WERI-Rb-1 (cell line): Measurements from ENCODE around the gene ZFR2.

Experiments used
- DNase-seq: peaks from one replicate; pipeline ENCODE4 v3.0.0-alpha.2; 2020
- H3K27ac ChIP-seq: fragments of 250-450 bp; sonication (Bioruptor Pico); 2 replicates; pipeline ENCODE4 v1.5.1; 2020; ENCODE audit warnings: mild to moderate bottlenecking, moderate library complexity
- H3K27me3 ChIP-seq: fragments of 250-450 bp; sonication (Bioruptor Pico); 2 replicates; pipeline ENCODE4 v1.5.1; 2021; ENCODE audit warnings: mild to moderate bottlenecking, low read depth, moderate library complexity; ENCODE audit not compliant: insufficient read depth, severe bottlenecking
- H3K36me3 ChIP-seq: fragments of 250-450 bp; sonication (Bioruptor Pico); 2 replicates; pipeline ENCODE4 v1.5.1; 2020; ENCODE audit warnings: mild to moderate bottlenecking, moderate library complexity
- H3K4me3 ChIP-seq: 2 replicates; pipeline ENCODE4 v1.5.1; 2011; ENCODE audit warnings: low read depth, mild to moderate bottlenecking, control low read depth, low read length
- H3K9me3 ChIP-seq: fragments of 250-450 bp; sonication (Bioruptor Pico); 2 replicates; pipeline ENCODE4 v1.5.1; 2021; ENCODE audit warnings: mild to moderate bottlenecking, moderate library complexity; ENCODE audit not compliant: severe bottlenecking
- TF ChIP-seq, protein P1 (sequence below): IDR thresholded peaks from 2 replicates; pipeline ENCODE4 v1.5.1; 2011; ENCODE audit warnings: low read depth, mild to moderate bottlenecking, control low read depth, inconsistent platforms, low read length

ZFR2 gene

DNA sequence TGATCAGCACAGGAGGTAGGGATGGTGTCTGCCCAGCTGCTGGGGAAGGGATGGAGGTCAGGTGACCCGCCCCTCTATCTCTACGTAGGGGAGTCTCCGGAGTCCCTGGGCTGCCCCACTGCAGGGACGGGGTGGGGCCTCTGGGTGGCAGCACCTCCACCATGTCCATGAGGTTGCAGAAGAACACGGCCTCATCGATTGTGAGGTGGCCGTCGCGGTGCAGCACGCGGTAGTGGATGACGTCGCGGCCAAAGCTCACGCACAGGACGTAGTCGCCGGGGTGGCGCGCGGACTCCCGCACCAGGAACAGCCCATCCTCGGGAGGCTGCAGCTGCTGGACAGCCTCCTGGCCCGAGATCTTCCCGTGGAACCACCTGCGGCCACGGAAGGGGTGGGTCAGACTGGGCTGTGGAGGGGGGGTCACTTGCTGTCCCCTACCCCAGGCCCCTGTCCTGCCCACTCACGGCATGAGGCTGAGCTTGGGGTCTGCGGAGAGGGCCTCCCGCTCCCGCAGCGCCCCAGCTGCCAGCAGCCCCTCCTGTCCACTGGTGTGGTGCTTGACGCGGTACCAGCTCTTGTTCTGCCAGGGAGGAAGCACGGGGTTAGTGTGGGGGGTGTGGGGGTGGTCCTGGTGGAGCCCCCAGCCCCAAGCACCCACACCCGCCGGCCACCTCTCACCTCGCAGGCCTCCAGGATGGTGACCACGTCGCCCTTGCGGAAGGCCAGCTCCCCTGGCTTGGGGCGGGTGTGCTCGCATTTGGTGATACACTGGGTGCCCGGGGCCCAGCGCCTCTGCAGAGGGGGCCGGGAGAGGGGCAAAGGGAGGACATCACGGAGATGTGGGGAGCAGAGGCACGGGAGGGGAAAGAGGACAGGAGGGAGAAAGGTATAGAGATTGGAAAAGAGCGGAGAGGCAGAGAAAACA, 84.9 kb downstream of the ZFR2 start:
- peak; percentile 79 for DNase-seq
- Histone ChIP-seq H3K9me3 (peaks cover 14% of the 10 kb centered on the region), H3K4me3 (no peak overlapping the region), H3K27me3 (no peaks in the 10 kb centered on the region), H3K27ac (peak overlapping the region; percentile 34; the same call in 1 of the 2 replicates), H3K36me3 (peaks cover 40% of the 10 kb centered on the region)
- TF ChIP-seq, protein P1, sequence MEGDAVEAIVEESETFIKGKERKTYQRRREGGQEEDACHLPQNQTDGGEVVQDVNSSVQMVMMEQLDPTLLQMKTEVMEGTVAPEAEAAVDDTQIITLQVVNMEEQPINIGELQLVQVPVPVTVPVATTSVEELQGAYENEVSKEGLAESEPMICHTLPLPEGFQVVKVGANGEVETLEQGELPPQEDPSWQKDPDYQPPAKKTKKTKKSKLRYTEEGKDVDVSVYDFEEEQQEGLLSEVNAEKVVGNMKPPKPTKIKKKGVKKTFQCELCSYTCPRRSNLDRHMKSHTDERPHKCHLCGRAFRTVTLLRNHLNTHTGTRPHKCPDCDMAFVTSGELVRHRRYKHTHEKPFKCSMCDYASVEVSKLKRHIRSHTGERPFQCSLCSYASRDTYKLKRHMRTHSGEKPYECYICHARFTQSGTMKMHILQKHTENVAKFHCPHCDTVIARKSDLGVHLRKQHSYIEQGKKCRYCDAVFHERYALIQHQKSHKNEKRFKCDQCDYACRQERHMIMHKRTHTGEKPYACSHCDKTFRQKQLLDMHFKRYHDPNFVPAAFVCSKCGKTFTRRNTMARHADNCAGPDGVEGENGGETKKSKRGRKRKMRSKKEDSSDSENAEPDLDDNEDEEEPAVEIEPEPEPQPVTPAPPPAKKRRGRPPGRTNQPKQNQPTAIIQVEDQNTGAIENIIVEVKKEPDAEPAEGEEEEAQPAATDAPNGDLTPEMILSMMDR: peak; percentile 88

DNA sequence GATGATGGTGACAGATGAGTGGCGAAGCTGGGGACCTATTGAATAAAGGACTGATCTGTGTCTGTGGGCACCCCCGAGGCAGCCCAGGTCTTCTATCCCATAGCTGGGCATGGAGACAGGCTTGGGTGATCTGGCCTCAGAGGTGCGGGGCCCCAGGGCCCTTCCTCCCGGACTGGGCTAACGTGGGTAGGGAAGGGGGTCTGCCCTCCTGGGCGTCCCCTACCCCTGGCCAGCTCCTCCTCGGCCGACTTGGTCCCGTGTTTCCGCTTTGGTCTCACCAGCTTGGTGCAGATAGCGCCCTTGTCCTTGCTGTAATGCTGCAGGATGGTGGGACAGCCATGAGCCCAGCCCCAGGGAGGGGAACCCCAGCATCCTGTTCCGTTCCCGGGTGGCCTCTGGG, 85.9 kb downstream of the ZFR2 start:
- TF ChIP-seq, protein P1: no peak
- no peak for DNase-seq
- H3K27ac ChIP-seq: no peak overlapping the region
- no peaks in the 10 kb centered on the region for H3K27me3 ChIP-seq
- H3K4me3 ChIP-seq: no peak overlapping the region
- peaks cover 50% of the 10 kb centered on the region for H3K36me3 ChIP-seq
- H3K9me3 ChIP-seq: peaks cover 14% of the 10 kb centered on the region

DNA sequence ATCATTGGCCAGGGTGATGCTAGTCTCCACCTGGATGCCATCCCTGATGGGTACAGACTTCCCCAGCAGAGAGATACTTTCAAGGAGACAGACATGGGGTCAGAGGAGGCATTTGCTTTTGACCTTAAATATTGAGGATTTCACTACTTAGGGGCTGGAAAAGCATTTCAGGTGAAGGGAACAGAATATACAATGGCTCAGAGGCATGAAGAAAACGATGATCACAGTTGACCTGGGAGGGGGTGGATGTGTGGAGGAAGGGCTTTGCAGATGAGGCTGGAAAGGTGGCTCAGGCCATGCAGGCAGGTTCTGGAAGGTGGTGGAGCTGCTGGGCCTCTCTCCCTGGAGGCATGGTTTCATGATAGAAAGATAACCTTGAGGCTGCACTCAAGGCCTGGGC, 86.5 kb downstream of the ZFR2 start:
- TF ChIP-seq, protein P1: no peak
- H3K27me3 ChIP-seq: no peaks in the 10 kb centered on the region

DNA sequence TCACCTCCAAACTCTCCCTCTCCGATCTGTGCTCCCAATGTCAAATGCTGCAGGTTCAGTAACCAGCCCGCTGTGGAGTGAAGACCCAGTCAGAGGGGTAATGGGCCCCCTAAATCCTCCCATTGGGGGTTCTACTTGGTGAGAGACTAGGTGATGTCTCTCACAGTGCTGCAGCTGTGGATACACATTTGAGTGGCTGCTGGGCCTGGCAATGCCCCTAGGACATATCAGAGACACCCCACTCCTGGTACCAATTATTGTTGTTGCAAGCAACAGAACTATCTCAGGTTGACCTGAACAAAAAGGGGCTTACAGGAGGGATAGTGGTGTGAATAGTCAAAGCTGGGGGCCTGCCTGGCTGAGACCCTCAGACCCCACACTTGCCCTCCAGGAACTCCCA, 87.2 kb downstream of the ZFR2 start:
- DNase-seq: no peak
- TF ChIP-seq, protein P1: no peak
- peaks cover 61% of the 10 kb centered on the region for H3K36me3 ChIP-seq
- H3K4me3 ChIP-seq: no peak overlapping the region
- no peak overlapping the region for H3K27ac ChIP-seq
- no peaks in the 10 kb centered on the region for H3K27me3 ChIP-seq
- peaks cover 14% of the 10 kb centered on the region for H3K9me3 ChIP-seq

More for the DNA sequence above, 86.5 kb downstream of the ZFR2 start:
- Histone ChIP-seq H3K27ac (no peak overlapping the region), H3K9me3 (peaks cover 14% of the 10 kb centered on the region), H3K36me3 (peaks cover 56% of the 10 kb centered on the region), H3K4me3 (no peak overlapping the region)
- DNase-seq: no peak

DNA sequence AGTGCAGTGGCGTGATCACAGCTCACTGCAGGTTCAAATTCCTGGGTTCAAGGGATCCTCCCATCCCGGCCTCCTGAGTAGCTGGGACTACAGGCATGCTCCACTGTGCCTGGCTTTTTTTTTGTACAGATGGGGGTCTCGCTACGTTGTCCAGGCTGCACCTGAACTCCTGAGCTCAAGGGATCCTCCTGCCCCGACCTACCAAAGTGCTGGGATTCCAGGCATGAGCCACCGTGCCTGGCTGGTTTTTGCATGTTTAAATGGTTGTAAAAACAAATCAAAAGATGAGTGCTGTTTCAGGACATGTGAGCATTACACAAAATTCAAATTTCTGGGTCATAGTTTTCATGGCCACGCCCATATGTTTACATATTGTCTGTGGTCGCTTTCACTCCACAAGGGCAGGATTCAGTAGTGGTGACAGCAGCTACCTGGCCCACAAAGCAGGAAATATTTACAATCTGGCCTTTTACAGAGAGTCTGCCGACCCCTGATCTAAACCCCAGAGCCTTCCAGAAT, 88.0 kb downstream of the ZFR2 start:
- TF ChIP-seq, protein P1: no peak
- no peak for DNase-seq
- peak overlapping the region; percentile 68; the same call in 1 of the 2 replicates for H3K27ac ChIP-seq
- no peak overlapping the region for H3K4me3 ChIP-seq
- H3K9me3 ChIP-seq: peaks cover 14% of the 10 kb centered on the region
- no peaks in the 10 kb centered on the region for H3K27me3 ChIP-seq
- H3K36me3 ChIP-seq: peaks cover 61% of the 10 kb centered on the region
